ENCODE data around the gene YIPF4. TPM values are rescaled to one million over a fixed set of nuclear protein-coding genes. Genes with fewer than 3 reads are reported as not detected.

Gene YIPF4
- total and polyA plus RNA-seq, 12 donors, result 8.4 to 69.3 (median 27.0) TPM

GRCh38 chr2:32246911-32247310 is 30.8 kb upstream of the YIPF4 start:
- Histone ChIP-seq H3K4me3 (no peak overlapping the region), H3K36me3 (replicated peaks in 1 of 2) (no peaks in the 10 kb centered on the region), H3K9me3 (replicated peaks in 1 of 3) (no peaks in the 10 kb centered on the region), H3K4me1 (replicated peaks in 1 of 2) (no peaks in the 10 kb centered on the region), H3K27ac (no peak overlapping the region), H3K27me3 (no peaks in the 10 kb centered on the region)
- WGBS, 4 donors, result 83 to 95% (median 93%) methylated on average over 4 of the region's 4 CpGs
- intact Hi-C loops (cut with DNase I), result no loop called here
- DNase-seq, result no peak
- no peak for TF ChIP-seq POLR2A (IDR thresholded peaks at IDR 0.05)
- TF ChIP-seq, protein P1, sequence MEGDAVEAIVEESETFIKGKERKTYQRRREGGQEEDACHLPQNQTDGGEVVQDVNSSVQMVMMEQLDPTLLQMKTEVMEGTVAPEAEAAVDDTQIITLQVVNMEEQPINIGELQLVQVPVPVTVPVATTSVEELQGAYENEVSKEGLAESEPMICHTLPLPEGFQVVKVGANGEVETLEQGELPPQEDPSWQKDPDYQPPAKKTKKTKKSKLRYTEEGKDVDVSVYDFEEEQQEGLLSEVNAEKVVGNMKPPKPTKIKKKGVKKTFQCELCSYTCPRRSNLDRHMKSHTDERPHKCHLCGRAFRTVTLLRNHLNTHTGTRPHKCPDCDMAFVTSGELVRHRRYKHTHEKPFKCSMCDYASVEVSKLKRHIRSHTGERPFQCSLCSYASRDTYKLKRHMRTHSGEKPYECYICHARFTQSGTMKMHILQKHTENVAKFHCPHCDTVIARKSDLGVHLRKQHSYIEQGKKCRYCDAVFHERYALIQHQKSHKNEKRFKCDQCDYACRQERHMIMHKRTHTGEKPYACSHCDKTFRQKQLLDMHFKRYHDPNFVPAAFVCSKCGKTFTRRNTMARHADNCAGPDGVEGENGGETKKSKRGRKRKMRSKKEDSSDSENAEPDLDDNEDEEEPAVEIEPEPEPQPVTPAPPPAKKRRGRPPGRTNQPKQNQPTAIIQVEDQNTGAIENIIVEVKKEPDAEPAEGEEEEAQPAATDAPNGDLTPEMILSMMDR (IDR thresholded peaks at IDR 0.05), result no peak

- no peak for DNase-seq
- intact Hi-C loops (cut with DNase I), result no loop called here
- Histone ChIP-seq H3K36me3 (replicated peaks in 1 of 2) (no peaks in the 10 kb centered on the region), H3K4me3 (no peak overlapping the region), H3K27me3 (no peaks in the 10 kb centered on the region), H3K4me1 (replicated peaks in 1 of 2) (no peaks in the 10 kb centered on the region), H3K9me3 (replicated peaks in 1 of 3) (no peaks in the 10 kb centered on the region), H3K27ac (no peak overlapping the region)
- WGBS, 4 donors, result 83 to 96% (median 85%) methylated on average over 3 of the region's 3 CpGs
- TF ChIP-seq POLR2A (IDR thresholded peaks at IDR 0.05), result no peak
- TF ChIP-seq, protein P1 (IDR thresholded peaks at IDR 0.05), result no peak
Observed at GRCh38 chr2:32248299-32248698, 29.4 kb upstream of the YIPF4 start.

DNA sequence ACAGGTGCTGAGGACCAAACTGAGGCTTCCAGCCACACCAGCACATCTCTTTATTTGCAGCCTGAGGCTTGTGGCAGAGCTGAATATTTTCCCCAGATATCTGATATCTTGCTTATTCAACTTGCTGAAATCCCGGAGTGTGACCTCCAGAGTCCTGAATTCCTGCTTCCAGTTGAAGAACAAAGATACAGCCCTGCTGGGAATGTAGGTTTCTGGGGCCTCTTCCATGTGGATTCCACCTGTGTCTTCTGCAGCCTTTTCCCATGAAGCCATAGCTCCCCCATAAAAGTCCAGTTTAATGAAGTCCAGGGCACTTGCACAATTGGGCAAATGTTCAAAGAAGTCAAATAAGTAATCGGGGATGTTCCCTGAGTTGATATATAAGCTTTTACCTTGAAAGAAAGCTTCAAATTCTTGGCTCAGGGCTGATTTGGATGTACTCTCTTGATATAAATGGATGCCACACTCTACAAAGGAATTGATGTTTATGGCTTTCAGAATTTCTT is 27.9 kb upstream of the YIPF4 start:
- no peak for DNase-seq
- no peak overlapping the region for H3K4me3 ChIP-seq
- intact Hi-C loops (cut with DNase I), result no loop called here
- H3K27ac ChIP-seq, result no peak overlapping the region
- H3K27me3 ChIP-seq, result no peaks in the 10 kb centered on the region
- H3K36me3 ChIP-seq (replicated peaks in 1 of 2), result no peaks in the 10 kb centered on the region
- H3K4me1 ChIP-seq (replicated peaks in 1 of 2), result no peaks in the 10 kb centered on the region
- no peaks in the 10 kb centered on the region for H3K9me3 ChIP-seq (replicated peaks in 1 of 3)
- TF ChIP-seq POLR2A (IDR thresholded peaks at IDR 0.05), result no peak
- TF ChIP-seq, protein P1 (IDR thresholded peaks at IDR 0.05), result no peak
- 73 to 81% (median 75%) methylated on average over 2 of the region's 2 CpGs for WGBS, 4 donors

- Histone ChIP-seq H3K4me1 (replicated peaks in 1 of 2) (no peaks in the 10 kb centered on the region), H3K27me3 (no peaks in the 10 kb centered on the region), H3K27ac (no peak overlapping the region), H3K4me3 (no peak overlapping the region), H3K36me3 (replicated peaks in 1 of 2) (no peaks in the 10 kb centered on the region), H3K9me3 (replicated peaks in 1 of 3) (no peaks in the 10 kb centered on the region)
- TF ChIP-seq, protein P1 (IDR thresholded peaks at IDR 0.05), result no peak
- TF ChIP-seq POLR2A (IDR thresholded peaks at IDR 0.05), result no peak
- intact Hi-C loops (cut with DNase I), result no loop called here
- WGBS, 4 donors, result 78 to 90% (median 83%) methylated on average over 9 to 10 of the region's 10 CpGs
- no peak for DNase-seq
Observed at GRCh38 chr2:32250290-32250689, 27.4 kb upstream of the YIPF4 start.

Data from adrenal gland (tissue), 12 donors.